ENCODE data around the gene VARS2.

GRCh38 chr6:30966154-30966553 lies 52.1 kb downstream of the VARS2 start:
- TF ChIP-seq, protein P1, sequence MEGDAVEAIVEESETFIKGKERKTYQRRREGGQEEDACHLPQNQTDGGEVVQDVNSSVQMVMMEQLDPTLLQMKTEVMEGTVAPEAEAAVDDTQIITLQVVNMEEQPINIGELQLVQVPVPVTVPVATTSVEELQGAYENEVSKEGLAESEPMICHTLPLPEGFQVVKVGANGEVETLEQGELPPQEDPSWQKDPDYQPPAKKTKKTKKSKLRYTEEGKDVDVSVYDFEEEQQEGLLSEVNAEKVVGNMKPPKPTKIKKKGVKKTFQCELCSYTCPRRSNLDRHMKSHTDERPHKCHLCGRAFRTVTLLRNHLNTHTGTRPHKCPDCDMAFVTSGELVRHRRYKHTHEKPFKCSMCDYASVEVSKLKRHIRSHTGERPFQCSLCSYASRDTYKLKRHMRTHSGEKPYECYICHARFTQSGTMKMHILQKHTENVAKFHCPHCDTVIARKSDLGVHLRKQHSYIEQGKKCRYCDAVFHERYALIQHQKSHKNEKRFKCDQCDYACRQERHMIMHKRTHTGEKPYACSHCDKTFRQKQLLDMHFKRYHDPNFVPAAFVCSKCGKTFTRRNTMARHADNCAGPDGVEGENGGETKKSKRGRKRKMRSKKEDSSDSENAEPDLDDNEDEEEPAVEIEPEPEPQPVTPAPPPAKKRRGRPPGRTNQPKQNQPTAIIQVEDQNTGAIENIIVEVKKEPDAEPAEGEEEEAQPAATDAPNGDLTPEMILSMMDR (conservative IDR thresholded peaks at IDR 0.05): no peak
- TF ChIP-seq ZFX (IDR thresholded peaks at IDR 0.05): no peak

Measured in C4-2B (cell line).